IPS DF 19.7 (cell line): Measurements from ENCODE around the gene OR12D1.

Source experiments
- DNase-seq: peaks from one replicate; pipeline ENCODE4 v3.0.0-alpha.2; 2013; ENCODE audit warnings: low read depth, low spot score

OR12D1 gene

GRCh38 chr6:29465279-29465678 is 50.6 kb downstream of the OR12D1 start:
- no peak for DNase-seq

GRCh38 chr6:29465801-29466200 is 51.1 kb downstream of the OR12D1 start:
- no peak for DNase-seq

DNA sequence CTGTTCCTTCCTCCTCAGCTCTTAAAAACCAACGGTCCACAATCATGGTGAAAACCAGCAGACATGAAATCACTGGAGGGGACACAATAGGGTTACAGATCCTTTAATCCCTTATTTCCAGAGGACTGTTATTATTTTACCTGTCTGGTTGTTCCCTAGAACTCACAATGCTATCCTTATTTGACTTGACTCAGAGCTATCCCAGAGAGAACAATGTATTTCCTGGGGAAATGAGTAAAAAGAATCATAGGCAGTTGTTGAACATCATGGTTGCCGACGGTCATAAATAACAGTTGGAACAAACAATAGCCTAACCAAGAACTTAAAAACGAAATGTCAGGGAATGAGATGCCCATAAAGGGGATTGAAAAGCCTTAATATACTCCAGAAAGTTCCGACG is 51.5 kb downstream of the OR12D1 start:
- no peak for DNase-seq
